ENCODE results near the gene SFRP4.

SFRP4 gene

GRCh38 chr7:37916673-37917660 lies at the start of gene SFRP4:
Gene SFRP4 (minus strand): TSS chr7:37916817. CDS start chr7:37916537, 280 bp downstream.
- Mint-ChIP-seq H3K27me3 (ENCODE audit: low read depth, poor library complexity) (peaks cover 94% of the 10 kb centered on the region), H3K27ac (no peak within 1 kb of the TSS), H3K4me1 (peaks cover 16% of the 10 kb centered on the region), H3K4me3 (peak within 1 kb of the TSS; percentile 80), H3K9me3 (no peaks in the 10 kb centered on the region), H3K36me3 (ENCODE audit: low read depth) (no peaks in the 10 kb centered on the region)
- DNase-seq, result peak; percentile 61
- peak; percentile 57 for TF ChIP-seq CTCF (IDR thresholded peaks at IDR 0.05)

GRCh38 chr7:37964196-37964595 lies 47.6 kb upstream of the SFRP4 start:
- no peaks in the 10 kb centered on the region for H3K4me1 Mint-ChIP-seq
- H3K27ac Mint-ChIP-seq, result no peak overlapping the region
- no peak for TF ChIP-seq CTCF (IDR thresholded peaks at IDR 0.05)
- peaks cover 8% of the 10 kb centered on the region for H3K27me3 Mint-ChIP-seq (ENCODE audit: low read depth, poor library complexity)
- no peak for DNase-seq
- H3K9me3 Mint-ChIP-seq, result no peaks in the 10 kb centered on the region
- no peak overlapping the region for H3K4me3 Mint-ChIP-seq
- no peaks in the 10 kb centered on the region for H3K36me3 Mint-ChIP-seq (ENCODE audit: low read depth)

GRCh38 chr7:37961251-37961650 lies 44.6 kb upstream of the SFRP4 start:
- Mint-ChIP-seq H3K27ac (no peak overlapping the region), H3K4me3 (no peak overlapping the region), H3K36me3 (ENCODE audit: low read depth) (no peaks in the 10 kb centered on the region), H3K9me3 (no peaks in the 10 kb centered on the region), H3K27me3 (ENCODE audit: low read depth, poor library complexity) (peaks cover 8% of the 10 kb centered on the region), H3K4me1 (no peaks in the 10 kb centered on the region)
- DNase-seq, result no peak
- no peak for TF ChIP-seq CTCF (IDR thresholded peaks at IDR 0.05)

GRCh38 chr7:37960483-37960882 lies 43.9 kb upstream of the SFRP4 start:
- Mint-ChIP-seq H3K27ac (no peak overlapping the region), H3K27me3 (ENCODE audit: low read depth, poor library complexity) (peaks cover 8% of the 10 kb centered on the region), H3K4me1 (no peaks in the 10 kb centered on the region), H3K4me3 (no peak overlapping the region), H3K9me3 (no peaks in the 10 kb centered on the region), H3K36me3 (ENCODE audit: low read depth) (no peaks in the 10 kb centered on the region)
- no peak for DNase-seq
- no peak for TF ChIP-seq CTCF (IDR thresholded peaks at IDR 0.05)

- Mint-ChIP-seq H3K36me3 (ENCODE audit: low read depth) (no peaks in the 10 kb centered on the region), H3K4me1 (no peaks in the 10 kb centered on the region), H3K9me3 (no peaks in the 10 kb centered on the region), H3K27ac (no peak overlapping the region), H3K4me3 (no peak overlapping the region), H3K27me3 (ENCODE audit: low read depth, poor library complexity) (peaks cover 8% of the 10 kb centered on the region)
- TF ChIP-seq CTCF (IDR thresholded peaks at IDR 0.05), result no peak
- no peak for DNase-seq
Observed at GRCh38 chr7:37957221-37957970, 40.8 kb upstream of the SFRP4 start.
